Mucosa of descending colon (tissue), 3 donors: ENCODE data around the gene HOXD11. TPM values are rescaled to one million over a fixed set of nuclear protein-coding genes. Genes with fewer than 3 reads are reported as not detected.

Source experiments
- ATAC-seq: fragments of 200-7000 bp; cut with Tn5 transposase; one replicate; pipeline ENCODE4 v1.9.1; 2020; ENCODE audit warnings: mild to moderate bottlenecking, moderate library complexity
- DNase-seq, 3 donors: peaks; one replicate each; pipeline ENCODE4 v3.0.0-alpha.2; 2020
- H3K36me3 ChIP-seq: fragments of 200-600 bp; one replicate; pipeline ENCODE4 v1.8.0; 2021; ENCODE audit warnings: low read depth, mild to moderate bottlenecking
- H3K4me1 ChIP-seq: fragments of 200-600 bp; one replicate; pipeline ENCODE4 v1.8.0; 2021; ENCODE audit warnings: low read depth, mild to moderate bottlenecking
- H3K4me3 ChIP-seq: fragments of 200-600 bp; one replicate; pipeline ENCODE4 v1.8.0; 2021; ENCODE audit warnings: mild to moderate bottlenecking
- H3K9me3 ChIP-seq: fragments of 200-600 bp; one replicate; pipeline ENCODE4 v1.8.0; 2021; ENCODE audit warnings: mild to moderate bottlenecking
- intact Hi-C, 2 donors: fragments of 100-400 bp; cut with DNase I in 1 of 2; cut with micrococcal nuclease in 1 of 2; formaldehyde crosslinking; loops; one replicate each; pipeline versions ENCODE4 v1.11.0 to v1.11.1; 2022; cut with DNase I, micrococcal nuclease
- total RNA-seq, 3 donors: library from RNA; stranded (reverse); fragmentation: NEBNext Ultra II Directional in 2 of 3; extraction: Animal tissue kit (Norgen Biotek cat#: 25700) in 2 of 3; gene quantifications; one replicate each; pipeline versions ENCODE4 v1.2.1 to v1.2.4, GENCODE V29; 2021 to 2023
- TF ChIP-seq, protein P1 (sequence below): fragments of 200-600 bp; IDR thresholded peaks from one replicate; pipeline ENCODE4 v1.8.0; 2022; ENCODE audit warnings: antibody characterized with exemption, mild to moderate bottlenecking
- donor health status: DM: no; HTN: no; CAD: no; lungs with moderate emphysema.
- donor health status: DM: no; HTN: no; CAD: no.
- donor health status: DM: no; HTN: yes; CAD: no.

HOXD11 gene
- total RNA-seq, 3 donors from 2014 or later = 1.2 to 2.1 (median 2.1) TPM

DNA sequence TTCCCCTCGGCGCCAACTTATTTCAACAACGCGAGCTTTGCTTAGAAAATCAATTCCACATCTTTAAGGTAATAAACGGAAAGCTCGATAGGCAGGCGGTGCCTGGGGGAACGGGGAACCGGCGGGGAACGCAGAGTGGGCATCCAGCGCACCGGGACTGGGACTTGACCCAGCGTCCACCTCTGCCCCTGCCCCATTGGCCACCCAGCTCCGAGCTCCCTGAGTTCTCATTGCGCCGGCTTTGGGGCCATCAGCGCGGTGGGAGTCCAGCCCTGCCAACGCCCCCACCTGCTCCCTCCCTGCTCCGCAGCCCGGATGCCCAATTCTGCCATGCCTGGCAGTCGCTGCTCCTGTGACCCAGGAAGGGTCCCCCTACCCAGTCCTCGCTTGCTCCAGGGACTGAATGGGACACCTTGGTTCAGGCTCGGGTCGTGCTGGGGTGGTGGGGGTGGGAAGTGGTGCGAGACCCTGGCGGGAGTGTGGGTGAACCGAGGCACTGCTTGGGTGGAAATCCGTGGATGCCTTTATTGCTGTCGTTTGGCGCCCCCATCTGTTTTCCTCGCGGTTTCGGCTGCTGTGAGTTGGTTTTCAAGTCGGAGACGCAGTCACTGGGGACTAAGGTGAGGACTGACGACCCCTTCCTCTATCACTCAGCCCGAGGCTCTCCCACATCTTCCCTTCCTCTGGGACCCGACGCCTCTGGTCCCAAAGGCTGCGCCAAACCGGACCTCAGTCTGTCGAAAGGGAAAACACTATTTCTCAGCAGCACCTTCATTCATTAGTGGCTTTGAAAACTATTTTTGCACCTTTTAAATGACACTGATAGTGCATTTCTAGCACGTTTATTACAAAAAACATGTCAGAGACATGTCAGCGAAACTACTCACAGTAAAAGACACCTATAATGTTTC lies 21.0 kb upstream of the HOXD11 start:
- peaks cover 23% of the 10 kb centered on the region for H3K4me1 ChIP-seq
- peak; percentile 50 to 63 (median 55) for DNase-seq
- no peaks in the 10 kb centered on the region for H3K36me3 ChIP-seq
- peak; percentile 16 for ATAC-seq
- intact Hi-C loops = loop anchor here in 1 of 2 donors (10.0 kb wide), 1 partner anchor 721 kb away; no protein-coding TSS in a partner anchor
- no peaks in the 10 kb centered on the region for H3K9me3 ChIP-seq
- TF ChIP-seq, protein P1, sequence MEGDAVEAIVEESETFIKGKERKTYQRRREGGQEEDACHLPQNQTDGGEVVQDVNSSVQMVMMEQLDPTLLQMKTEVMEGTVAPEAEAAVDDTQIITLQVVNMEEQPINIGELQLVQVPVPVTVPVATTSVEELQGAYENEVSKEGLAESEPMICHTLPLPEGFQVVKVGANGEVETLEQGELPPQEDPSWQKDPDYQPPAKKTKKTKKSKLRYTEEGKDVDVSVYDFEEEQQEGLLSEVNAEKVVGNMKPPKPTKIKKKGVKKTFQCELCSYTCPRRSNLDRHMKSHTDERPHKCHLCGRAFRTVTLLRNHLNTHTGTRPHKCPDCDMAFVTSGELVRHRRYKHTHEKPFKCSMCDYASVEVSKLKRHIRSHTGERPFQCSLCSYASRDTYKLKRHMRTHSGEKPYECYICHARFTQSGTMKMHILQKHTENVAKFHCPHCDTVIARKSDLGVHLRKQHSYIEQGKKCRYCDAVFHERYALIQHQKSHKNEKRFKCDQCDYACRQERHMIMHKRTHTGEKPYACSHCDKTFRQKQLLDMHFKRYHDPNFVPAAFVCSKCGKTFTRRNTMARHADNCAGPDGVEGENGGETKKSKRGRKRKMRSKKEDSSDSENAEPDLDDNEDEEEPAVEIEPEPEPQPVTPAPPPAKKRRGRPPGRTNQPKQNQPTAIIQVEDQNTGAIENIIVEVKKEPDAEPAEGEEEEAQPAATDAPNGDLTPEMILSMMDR = no peak
- no peak overlapping the region for H3K4me3 ChIP-seq

DNA sequence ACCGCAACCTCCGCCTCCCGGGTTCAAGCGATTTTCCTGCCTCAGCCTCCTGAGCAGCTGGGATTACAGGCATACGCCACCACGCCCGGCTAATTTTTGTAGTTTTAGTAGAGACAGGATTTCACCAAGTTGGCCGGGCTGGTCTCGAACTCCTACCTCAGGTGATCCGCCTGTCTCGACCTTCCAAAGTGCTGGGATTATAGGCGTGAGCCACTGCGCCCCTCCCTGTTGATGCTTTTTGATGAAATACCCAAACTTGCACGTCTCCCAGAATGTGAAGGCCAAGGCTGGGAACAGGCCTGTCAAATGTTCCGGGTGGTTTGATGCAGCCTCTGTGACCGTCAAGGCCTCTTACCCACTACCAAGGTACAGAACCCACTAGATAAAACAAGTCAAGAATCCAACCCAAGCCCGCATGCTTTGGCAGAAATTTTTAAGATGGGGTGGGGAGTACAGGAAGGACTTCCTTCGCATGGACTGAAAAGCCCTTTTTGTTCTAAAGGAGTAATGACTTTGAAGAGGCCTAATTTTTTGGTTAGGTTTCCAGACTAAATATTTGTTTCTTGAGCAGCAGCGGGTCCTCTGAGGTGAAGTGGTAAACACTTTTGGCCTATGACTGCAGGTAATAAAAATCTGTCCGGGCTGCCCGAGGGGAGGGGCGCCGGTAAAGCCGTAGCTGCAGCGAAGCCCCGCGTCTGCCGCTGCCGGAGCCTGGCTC lies 19.6 kb upstream of the HOXD11 start:
- DNase-seq = no peak

DNA sequence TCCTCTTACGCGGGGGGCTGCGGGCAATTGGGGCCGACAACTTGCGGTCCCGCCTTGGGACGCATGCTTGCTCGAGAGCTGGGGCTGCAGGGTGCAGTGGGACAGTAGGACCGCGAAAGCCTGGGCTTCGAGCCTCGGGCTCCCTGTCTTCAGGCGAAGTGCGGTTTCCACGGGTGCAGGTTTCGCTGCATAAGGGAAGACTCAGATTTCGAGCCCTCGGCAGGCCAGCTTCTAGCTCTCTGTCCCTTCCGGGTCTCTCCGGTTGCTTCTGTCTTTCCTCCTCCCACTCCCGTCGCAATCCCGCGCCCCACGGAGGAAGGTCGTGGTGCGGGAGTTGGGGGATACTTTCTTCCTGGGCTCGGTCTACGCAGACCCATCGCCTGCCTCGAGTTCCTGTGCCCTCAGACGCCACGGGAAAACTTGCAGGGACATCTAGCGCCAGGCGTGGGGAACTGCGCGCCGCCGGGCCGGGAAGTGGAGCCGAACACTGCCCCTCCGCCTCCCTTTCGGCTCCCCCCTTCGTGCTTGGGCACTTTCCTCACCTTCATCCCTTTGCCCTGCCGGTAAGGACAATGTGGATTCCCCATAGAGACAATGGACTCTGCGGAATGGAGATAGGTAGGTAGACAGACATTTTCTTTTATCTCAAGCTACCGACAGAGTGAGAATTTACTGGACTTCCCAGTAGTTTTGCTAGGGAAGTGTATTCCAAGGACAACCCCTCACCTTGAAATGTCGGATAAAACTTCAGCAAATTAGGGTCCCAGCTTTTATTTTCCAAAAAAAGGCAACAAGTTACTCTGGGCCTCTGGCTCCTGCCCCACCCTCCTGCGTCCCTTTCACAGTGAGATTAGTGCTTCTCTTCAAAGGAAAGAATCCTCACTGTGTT lies 18.8 kb upstream of the HOXD11 start:
- Histone ChIP-seq H3K4me3 (no peak overlapping the region), H3K9me3 (no peaks in the 10 kb centered on the region), H3K36me3 (no peaks in the 10 kb centered on the region), H3K4me1 (peaks cover 18% of the 10 kb centered on the region)
- intact Hi-C loops = loop anchor here in 1 of 2 donors (10.0 kb wide), 1 partner anchor 723 kb away; no protein-coding TSS in a partner anchor
- TF ChIP-seq, protein P1 = peak; percentile 63
- ATAC-seq (peak; percentile 76), DNase-seq (peak; percentile 54 to 75 (median 72))

More for the DNA sequence above, 19.6 kb upstream of the HOXD11 start:
- intact Hi-C loops = loop anchor here in 1 of 2 donors (10.0 kb wide), 1 partner anchor 723 kb away; no protein-coding TSS in a partner anchor
- Histone ChIP-seq H3K4me3 (no peak overlapping the region), H3K4me1 (peaks cover 16% of the 10 kb centered on the region), H3K36me3 (no peaks in the 10 kb centered on the region), H3K9me3 (no peaks in the 10 kb centered on the region)
- TF ChIP-seq, protein P1 = no peak
- ATAC-seq = no peak

DNA sequence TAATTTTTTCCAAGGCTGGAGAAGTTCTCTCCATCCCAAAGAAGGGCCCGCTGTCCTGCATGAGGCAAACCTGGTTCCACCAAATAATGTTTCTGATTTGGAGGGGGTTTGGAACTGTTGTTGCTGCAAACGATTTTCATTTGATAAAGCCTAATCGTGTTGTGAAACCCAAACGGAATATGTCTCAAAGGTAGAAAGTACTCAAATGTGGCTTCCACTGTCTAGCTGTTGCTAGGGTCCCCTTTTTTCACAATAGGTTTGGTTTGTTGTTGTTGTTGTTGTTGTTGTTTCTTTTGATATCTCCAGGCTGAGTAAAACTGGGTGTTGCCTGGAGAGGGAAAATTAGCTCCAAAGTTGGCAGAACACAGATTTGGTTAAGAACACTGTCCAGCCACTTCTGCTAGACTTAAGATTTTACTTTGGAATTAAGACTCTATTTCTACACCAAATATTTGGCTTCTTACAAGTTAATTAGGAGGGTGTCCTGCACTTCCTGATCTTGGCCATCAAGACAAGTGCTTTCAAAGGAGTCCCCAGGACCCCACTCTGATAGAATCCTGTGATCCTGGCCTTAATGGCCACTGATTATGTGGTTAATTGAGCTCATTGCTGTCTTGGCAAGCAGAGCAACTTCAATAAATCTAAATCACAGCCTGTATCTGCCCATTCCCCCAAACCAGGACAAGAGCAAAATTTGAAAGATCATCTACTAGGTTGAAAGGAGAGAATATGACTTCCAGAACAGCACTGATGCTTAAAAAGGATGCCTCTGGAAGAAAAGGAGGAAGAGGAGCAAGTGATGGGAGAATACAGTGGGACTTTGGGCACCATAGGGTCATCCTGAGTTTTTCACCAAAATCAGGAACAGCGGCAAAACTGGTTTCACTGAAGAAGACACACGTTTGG lies 17.9 kb upstream of the HOXD11 start:
- TF ChIP-seq, protein P1 = no peak
- intact Hi-C loops = loop anchor here in 1 of 2 donors (10.0 kb wide), 1 partner anchor 724 kb away; no protein-coding TSS in a partner anchor
- DNase-seq (no peak), ATAC-seq (no peak)
- Histone ChIP-seq H3K9me3 (no peaks in the 10 kb centered on the region), H3K4me1 (peaks cover 21% of the 10 kb centered on the region), H3K4me3 (no peak overlapping the region), H3K36me3 (no peaks in the 10 kb centered on the region)
